H1 (cell line): ENCODE data around the gene DSTN. TPM values are rescaled to one million over a fixed set of nuclear protein-coding genes. Genes with fewer than 3 reads are reported as not detected.

Experiments
- CTCF ChIA-PET: fragments of 300-600 bp; sonication (Branson Sonifier 250); formaldehyde crosslinking; loops from one replicate; lab custom pipeline; 2021; ENCODE audit not compliant: partially characterized antibody; lab: Charles Lee
- POLR2A ChIA-PET: fragments of 300-600 bp; sonication (Branson Sonifier 250); formaldehyde crosslinking; loops from one replicate; lab custom pipeline; 2021; ENCODE audit warnings: inconsistent platforms; ENCODE audit not compliant: partially characterized antibody; lab: Charles Lee
- DNase-seq, 2 experiments: peaks; one replicate each; pipeline versions ENCODE4 v3.0.0 to v3.0.0-alpha.2; 2010 to 2022; ENCODE audit warnings: low spot score in 2 of 2, low read depth in 1 of 2, mixed read lengths in 1 of 2
- FAIRE-seq: peaks from 2 replicates; lab custom pipeline; 2011; peaks lifted over from hg19 to GRCh38; lab: Jason Lieb, UNC
- H2AFZ ChIP-seq: 2 replicates; pipeline ENCODE4 v1.8.1; 2012; ENCODE audit warnings: low read length, inconsistent platforms
- H2AK5ac ChIP-seq: 2 replicates; pipeline ENCODE4 v1.6.1; 2013; ENCODE audit warnings: low read depth, low read length
- H2BK120ac ChIP-seq: replicated peaks from 2 replicates; pipeline ENCODE3; 2013; ENCODE audit warnings: low read depth, low read length, inconsistent platforms
- H2BK12ac ChIP-seq: 2 replicates; pipeline ENCODE4 v1.6.1; 2013; ENCODE audit warnings: low read depth, low read length
- H2BK15ac ChIP-seq: 2 replicates; pipeline ENCODE4 v1.6.1; 2013; ENCODE audit warnings: low read length
- H2BK20ac ChIP-seq: 2 replicates; pipeline ENCODE4 v1.6.1; 2013; ENCODE audit warnings: low read length
- H2BK5ac ChIP-seq: 2 replicates; pipeline ENCODE4 v1.6.1; 2013; ENCODE audit warnings: low read depth, low read length
- H3K14ac ChIP-seq: 2 replicates; pipeline ENCODE4 v1.6.1; 2013; ENCODE audit warnings: inconsistent platforms; ENCODE audit not compliant: insufficient read length
- H3K18ac ChIP-seq: 2 replicates; pipeline ENCODE4 v1.6.1; 2013; ENCODE audit warnings: low read length; ENCODE audit errors: extremely low read depth
- H3K23ac ChIP-seq: 2 replicates; pipeline ENCODE4 v1.6.1; 2013; ENCODE audit warnings: inconsistent platforms; ENCODE audit not compliant: insufficient read length
- H3K23me2 ChIP-seq: 2 replicates; pipeline ENCODE4 v1.6.1; 2013; ENCODE audit warnings: low read depth, low read length
- H3K27ac ChIP-seq: 2 replicates; pipeline ENCODE4 v1.6.1; 2011; ENCODE audit warnings: low read depth, low read length, inconsistent platforms
- H3K27me3 ChIP-seq, 4 experiments: replicated peaks in 1 of 4; 1 replicate in 1 of 4; 2 replicates in 3 of 4; pipeline versions ENCODE4 v1.6.1 to v1.8.1; 2011 to 2013; ENCODE audit warnings: low read length in 3 of 4, mild to moderate bottlenecking in 3 of 4, inconsistent platforms in 2 of 4, mixed read lengths in 2 of 4, moderate library complexity in 1 of 4; ENCODE audit not compliant: control insufficient read depth in 3 of 4, insufficient read depth in 3 of 4; ENCODE audit errors: extremely low read depth in 1 of 4
- H3K36me3 ChIP-seq, 4 experiments: 2 replicates each; pipeline versions ENCODE4 v1.6.1 to v1.8.1; 2011 to 2013; ENCODE audit warnings: mild to moderate bottlenecking in 4 of 4, low read length in 3 of 4, moderate library complexity in 2 of 4, control low read depth in 1 of 4, inconsistent platforms in 1 of 4; ENCODE audit not compliant: insufficient read depth in 4 of 4, control insufficient read depth in 2 of 4
- H3K4ac ChIP-seq: replicated peaks from 2 replicates; pipeline ENCODE3; 2013; ENCODE audit warnings: low read length, low read depth, mixed read lengths, inconsistent platforms; ENCODE audit not compliant: insufficient read length
- H3K4me1 ChIP-seq, 4 experiments: replicated peaks in 1 of 4; 1 replicate in 1 of 4; 2 replicates in 3 of 4; pipeline versions ENCODE4 v1.6.1 to v1.8.1; 2011 to 2013; ENCODE audit warnings: low read length in 3 of 4, inconsistent platforms in 2 of 4, mixed read lengths in 1 of 4; ENCODE audit not compliant: insufficient read depth in 4 of 4, control insufficient read depth in 3 of 4
- H3K4me2 ChIP-seq, 2 experiments: 2 replicates each; pipeline versions ENCODE4 v1.6.1 to v1.8.1; 2011 to 2013; ENCODE audit warnings: low read depth in 2 of 2, low read length in 2 of 2, control low read depth in 1 of 2, inconsistent platforms in 1 of 2, mild to moderate bottlenecking in 1 of 2; ENCODE audit not compliant: insufficient read depth in 1 of 2
- H3K4me3 ChIP-seq, 4 experiments: fragments of 200-600, 300-600 bp in 1 of 4; sonication (generic), shearing (Covaris generic), sonication (Bioruptor Twin) in 1 of 4; 2 replicates each; pipeline versions ENCODE4 v1.5.1 to v1.8.1; 2011 to 2016; ENCODE audit warnings: low read length in 4 of 4, low read depth in 3 of 4, control low read depth in 2 of 4, inconsistent platforms in 2 of 4, mild to moderate bottlenecking in 2 of 4, mixed read lengths in 1 of 4, moderate library complexity in 1 of 4; ENCODE audit not compliant: insufficient read depth in 2 of 4; ENCODE audit errors: extremely low read depth in 1 of 4
- H3K56ac ChIP-seq: replicated peaks from 2 replicates; pipeline ENCODE3; 2013; ENCODE audit warnings: low read depth, mild to moderate bottlenecking, mixed read lengths, low read length, inconsistent platforms; ENCODE audit not compliant: insufficient read length
- H3K79me1 ChIP-seq: 2 replicates; pipeline ENCODE4 v1.6.1; 2013; ENCODE audit warnings: low read depth, low read length, control low read depth
- H3K79me2 ChIP-seq, 2 experiments: 2 replicates each; pipeline versions ENCODE4 v1.6.1 to v1.8.1; 2012 to 2013; ENCODE audit warnings: low read length in 2 of 2, mild to moderate bottlenecking in 2 of 2, inconsistent platforms in 1 of 2; ENCODE audit not compliant: insufficient read depth in 2 of 2, control insufficient read depth in 1 of 2
- H3K9ac ChIP-seq, 4 experiments: replicated peaks in 1 of 4; 1 replicate in 1 of 4; 2 replicates in 3 of 4; pipeline versions ENCODE4 v1.6.1 to v1.8.1; 2011 to 2013; ENCODE audit warnings: low read depth in 3 of 4, low read length in 3 of 4, control low read depth in 2 of 4, mild to moderate bottlenecking in 2 of 4, moderate library complexity in 2 of 4, inconsistent platforms in 1 of 4; ENCODE audit errors: extremely low read depth in 1 of 4
- H3K9me3 ChIP-seq, 2 experiments: 2 replicates each; pipeline versions ENCODE4 v1.6.1 to v1.8.1; 2012 to 2013; ENCODE audit warnings: mild to moderate bottlenecking in 2 of 2, moderate library complexity in 2 of 2, control low read depth in 1 of 2, inconsistent platforms in 1 of 2, low read depth in 1 of 2, low read length in 1 of 2, mixed read lengths in 1 of 2; ENCODE audit not compliant: insufficient read depth in 2 of 2
- H4K20me1 ChIP-seq, 2 experiments: replicated peaks in 1 of 2; 2 replicates each; pipeline versions ENCODE3 to v1.8.1; 2011 to 2013; ENCODE audit warnings: inconsistent platforms in 2 of 2, low read length in 2 of 2, mild to moderate bottlenecking in 1 of 2; ENCODE audit not compliant: insufficient read depth in 2 of 2, control insufficient read depth in 1 of 2
- H4K5ac ChIP-seq: 2 replicates; pipeline ENCODE4 v1.6.1; 2013; ENCODE audit warnings: low read length, low read depth, mixed read lengths, inconsistent platforms; ENCODE audit not compliant: insufficient read length
- H4K8ac ChIP-seq: 2 replicates; pipeline ENCODE4 v1.8.0; 2013; ENCODE audit warnings: mild to moderate bottlenecking, moderate library complexity, low read length, inconsistent platforms; ENCODE audit not compliant: insufficient read depth; ENCODE audit errors: extremely low read depth
- H4K91ac ChIP-seq: replicated peaks from 2 replicates; pipeline ENCODE3; 2013; ENCODE audit warnings: low read length, mixed read lengths, inconsistent platforms; ENCODE audit not compliant: insufficient read length
- BACH1 ChIP-seq: IDR thresholded peaks from 2 replicates; pipeline ENCODE4 v1.6.1; 2012; ENCODE audit warnings: low read length, improper control_type of control experiment
- FOSL1 ChIP-seq: IDR thresholded peaks from 2 replicates; pipeline ENCODE4 v1.6.1; 2011; ENCODE audit warnings: mild to moderate bottlenecking, low read depth, low read length, moderate library complexity; ENCODE audit not compliant: insufficient read depth
- GABPA ChIP-seq: IDR thresholded peaks from 2 replicates; pipeline ENCODE4 v1.6.1; 2011; ENCODE audit warnings: mild to moderate bottlenecking, low read length, moderate library complexity, borderline replicate concordance; ENCODE audit not compliant: insufficient read depth
- HDAC6 ChIP-seq: IDR thresholded peaks from one replicate; pipeline ENCODE4 v1.7.1; 2012; ENCODE audit warnings: low read depth, mild to moderate bottlenecking, inconsistent platforms, low read length, moderate library complexity
- NRF1 ChIP-seq: IDR thresholded peaks from 2 replicates; pipeline ENCODE4 v1.6.1; 2011; ENCODE audit warnings: mild to moderate bottlenecking, low read depth, low read length, improper control_type of control experiment
- RAD21 ChIP-seq, 2 experiments: IDR thresholded peaks in 1 of 2; conservative IDR thresholded peaks in 1 of 2; 2 replicates each; pipeline ENCODE4 v1.6.1; 2011; ENCODE audit warnings: low read depth in 2 of 2, low read length in 2 of 2, improper control_type of control experiment in 1 of 2, inconsistent platforms in 1 of 2, mild to moderate bottlenecking in 1 of 2, moderate library complexity in 1 of 2
- SIRT6 ChIP-seq: IDR thresholded peaks from one replicate; pipeline ENCODE4 v1.7.1; 2012; ENCODE audit warnings: low read length, inconsistent platforms
- SP1 ChIP-seq: IDR thresholded peaks from 2 replicates; pipeline ENCODE4 v1.6.1; 2011; ENCODE audit warnings: low read depth, low read length
- SRF ChIP-seq: IDR thresholded peaks from 2 replicates; pipeline ENCODE4 v1.6.1; 2011; ENCODE audit warnings: mild to moderate bottlenecking, low read depth, low read length, moderate library complexity
- WGBS, 2 experiments: shearing (Covaris generic) in 1 of 2; methylation state at CpG; one replicate each; pipeline versions ENCODE4 v1.1.6 to v1.1.7; 2013 to 2015; ENCODE audit warnings: low lambda C conversion rate in 2 of 2, mixed read lengths in 2 of 2, inconsistent platforms in 1 of 2, low coverage in 1 of 2, missing lambda C conversion rate in 1 of 2; ENCODE audit not compliant: insufficient replicate concordance in 2 of 2, insufficient coverage in 1 of 2, insufficient read length in 1 of 2; ENCODE audit errors: extremely low coverage in 1 of 2, missing lambda C conversion rate in 1 of 2; 5-methylcytosine and 5-hydroxymethylcytosine counted together
- polyA plus RNA-seq, 7 experiments: library from polyadenylated mRNA; depleted of rRNA in 3 of 7; stranded (reverse) in 5 of 7; unstranded in 2 of 7; fragments of >200 nt in 5 of 7; fragments of 200-250 nt in 2 of 7; gene quantifications; 1 replicate in 5 of 7; 2 replicates in 1 of 7; 4 replicates in 1 of 7; pipeline versions ENCODE4 v1.2.1 to v1.2.3, GENCODE V29; 2011 to 2013; ENCODE audit warnings: missing spikeins in 2 of 7, mixed read lengths in 2 of 7
- total RNA-seq: library from RNA; stranded (reverse); fragmentation: NEBNext Ultra II Directional; extraction: Animal tissue kit (Norgen Biotek cat#: 25700); gene quantifications from 2 replicates; pipeline ENCODE4 v1.2.1, GENCODE V29; 2021
- TF ChIP-seq, protein P1 (sequence below): IDR thresholded peaks from 2 replicates; pipeline ENCODE4 v1.6.1; 2011; ENCODE audit warnings: low read depth, mild to moderate bottlenecking, low read length; ENCODE audit not compliant: insufficient read depth
- TF ChIP-seq, protein P2 (sequence below): IDR thresholded peaks from 2 replicates; pipeline ENCODE4 v1.6.1; 2011; ENCODE audit warnings: low read length, improper control_type of control experiment

DSTN gene
- total and polyA plus RNA-seq, 2 of the 8 experiments (the other 6 are each of a cell fraction or from before 2014, with no cell fraction given), result 43.3 to 208 TPM

DNA sequence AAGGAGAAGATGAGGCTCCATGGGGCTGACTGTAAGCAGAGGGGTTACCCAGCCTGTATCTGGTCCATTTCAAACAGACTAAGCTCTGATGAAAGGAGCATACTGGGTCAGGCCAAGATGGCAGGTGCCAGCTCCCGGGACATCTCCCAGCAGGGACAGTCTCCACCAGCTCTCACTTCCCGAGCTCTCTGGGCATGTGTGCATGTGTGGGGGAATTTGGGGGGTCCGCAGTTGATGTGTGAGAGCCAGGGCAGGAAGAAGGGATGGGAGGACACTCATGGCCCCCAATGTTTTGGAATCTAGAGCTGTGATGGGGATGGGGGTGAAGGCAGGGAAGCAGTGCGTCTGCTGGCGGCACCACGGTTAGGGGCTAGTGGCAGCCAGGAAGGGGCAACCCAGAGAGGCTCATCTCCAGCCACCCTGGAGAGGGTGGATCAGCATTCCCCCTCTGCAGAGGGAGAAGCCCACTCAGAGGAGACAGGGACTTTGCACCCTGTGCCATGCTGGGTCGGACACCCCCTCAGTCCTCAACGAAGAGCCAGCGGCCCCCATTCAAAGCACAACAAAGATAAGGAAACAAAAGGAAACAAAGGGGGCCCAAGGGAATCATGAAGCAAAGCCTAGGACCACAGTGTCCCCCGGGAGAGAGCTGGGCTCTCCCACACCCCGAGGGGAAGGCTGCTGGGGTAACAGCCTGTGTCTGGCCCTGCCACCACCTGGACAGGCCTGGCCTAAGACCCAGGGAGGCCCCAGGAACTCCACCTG lies 52.4 kb downstream of the DSTN start:
- no peak overlapping the region for H3K14ac ChIP-seq
- no peak overlapping the region for H3K4me2 ChIP-seq
- no peak overlapping the region for H2BK20ac ChIP-seq
- H3K27ac ChIP-seq, result no peak overlapping the region
- H2BK5ac ChIP-seq, result no peak overlapping the region
- no peak for DNase-seq
- FAIRE-seq, result no peak
- H3K18ac ChIP-seq, result no peak overlapping the region
- WGBS, 2 experiments, result 92% methylated on average over 11 of the region's 11 CpGs; no CpG with 5 or more reads in 1 of the 2 experiments
- no peaks in the 10 kb centered on the region for H3K23me2 ChIP-seq
- no peaks in the 10 kb centered on the region for H3K9me3 ChIP-seq
- no peaks in the 10 kb centered on the region for H3K27me3 ChIP-seq
- no peaks in the 10 kb centered on the region; a peak in 1 of 7 replicates for H3K4me1 ChIP-seq
- no peak overlapping the region for H3K4ac ChIP-seq
- no peaks in the 10 kb centered on the region for H3K79me2 ChIP-seq
- H4K20me1 ChIP-seq, result peaks cover 2 to 6% of the 10 kb centered on the region in 2 experiments
- CTCF ChIA-PET, result interaction anchor here (0.7 to 10.0 kb wide), 7 partner anchors 8 to 119 kb away, joined by 3 to 95 read pairs (median 3); no protein-coding TSS in a partner anchor
- no peak overlapping the region for H3K23ac ChIP-seq
- H2AK5ac ChIP-seq, result no peak overlapping the region
- no peak overlapping the region for H2BK15ac ChIP-seq
- no peak overlapping the region for H3K56ac ChIP-seq
- H4K8ac ChIP-seq, result no peak overlapping the region
- H3K4me3 ChIP-seq, result no peak overlapping the region
- no peak overlapping the region for H3K9ac ChIP-seq
- POLR2A ChIA-PET, result interaction anchor here (0.7 to 1.7 kb wide), 3 partner anchors 13 to 31 kb away, joined by 3 to 6 read pairs (median 3); no protein-coding TSS in a partner anchor
- no peak overlapping the region for H4K91ac ChIP-seq
- peaks cover 13 to 71% (median 34%) of the 10 kb centered on the region in 4 experiments for H3K36me3 ChIP-seq
- H2BK120ac ChIP-seq, result no peak overlapping the region
- no peaks in the 10 kb centered on the region for H3K79me1 ChIP-seq
- H2AFZ ChIP-seq, result no peak overlapping the region
- no peak overlapping the region for H4K5ac ChIP-seq
- no peak overlapping the region for H2BK12ac ChIP-seq
- no peak for TF ChIP-seq SP1
- no peak for TF ChIP-seq BACH1
- TF ChIP-seq GABPA, result no peak
- no peak for TF ChIP-seq RAD21 (IDR thresholded peaks at IDR 0.05 in 1 of 2, conservative IDR thresholded peaks at IDR 0.05 in 1 of 2; ENCODE audit: low read depth in 2 of 2, low read length in 2 of 2)
- TF ChIP-seq HDAC6, result no peak
- TF ChIP-seq, protein P1, sequence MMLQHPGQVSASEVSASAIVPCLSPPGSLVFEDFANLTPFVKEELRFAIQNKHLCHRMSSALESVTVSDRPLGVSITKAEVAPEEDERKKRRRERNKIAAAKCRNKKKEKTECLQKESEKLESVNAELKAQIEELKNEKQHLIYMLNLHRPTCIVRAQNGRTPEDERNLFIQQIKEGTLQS, result no peak
- no peak for TF ChIP-seq FOSL1
- TF ChIP-seq NRF1, result no peak
- TF ChIP-seq, protein P2, sequence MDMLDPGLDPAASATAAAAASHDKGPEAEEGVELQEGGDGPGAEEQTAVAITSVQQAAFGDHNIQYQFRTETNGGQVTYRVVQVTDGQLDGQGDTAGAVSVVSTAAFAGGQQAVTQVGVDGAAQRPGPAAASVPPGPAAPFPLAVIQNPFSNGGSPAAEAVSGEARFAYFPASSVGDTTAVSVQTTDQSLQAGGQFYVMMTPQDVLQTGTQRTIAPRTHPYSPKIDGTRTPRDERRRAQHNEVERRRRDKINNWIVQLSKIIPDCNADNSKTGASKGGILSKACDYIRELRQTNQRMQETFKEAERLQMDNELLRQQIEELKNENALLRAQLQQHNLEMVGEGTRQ, result no peak
- TF ChIP-seq SRF, result no peak
- no peak for TF ChIP-seq SIRT6
